HG03060 (cell line): ENCODE results near the gene SLC2A4.
"Not testable (repeated sequence)": the region's sequence is repeated elsewhere in the genome, so short reads cannot be mapped to it uniquely, and the experiment has no call there.

Source experiments
- ATAC-seq: cut with Tn5 transposase; IDR thresholded peaks from one replicate; pipeline ENCODE4 v1.9.1; 2021; ENCODE audit warnings: low read depth, moderate number of reproducible peaks; ENCODE audit not compliant: unreplicated experiment

SLC2A4 gene

DNA sequence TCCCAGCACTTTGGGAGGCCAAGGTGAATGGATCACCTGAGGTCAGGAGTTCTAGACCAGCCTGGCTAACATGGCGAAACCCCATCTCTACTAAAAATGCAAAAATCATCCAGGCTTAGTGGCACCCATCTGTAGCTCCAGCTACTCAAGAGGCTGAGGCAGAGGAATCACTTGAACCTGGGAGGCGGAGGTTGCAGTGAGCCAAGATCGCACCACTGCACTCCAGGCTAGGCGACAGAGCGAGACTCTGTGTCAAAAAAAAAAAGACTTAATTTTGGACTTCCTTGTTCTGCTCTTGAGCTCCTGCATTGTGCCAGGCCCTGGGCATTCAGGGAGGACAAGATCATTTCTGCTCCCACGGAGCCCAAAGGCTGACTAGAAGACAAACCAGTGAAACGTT lies 56.1 kb downstream of the SLC2A4 start:
- not testable (repeated sequence) for ATAC-seq
